Measurements from ENCODE around the gene FAM98B. TPM values are rescaled to one million over a fixed set of nuclear protein-coding genes. Genes with fewer than 3 reads are reported as not detected.

FAM98B gene
- total RNA-seq, 2 donors from 2014 or later: 23.8 to 40.3 TPM

Other genes with a start within 250 kb of the FAM98B start
- gene SPRED1, start 201.3 kb upstream of the FAM98B start, total RNA-seq: 1 to 10 TPM in 1 of 2 donors, under 1 TPM in 1; 0.05 to 1.1 TPM
- gene RASGRP1, start 110.7 kb downstream of the FAM98B start, total RNA-seq: 100 to 1,000 TPM in 1 of 2 donors, 10 to 100 TPM in 1; 61.2 to 102 TPM

Data from activated naive CD4-positive, alpha-beta T cell treated with anti-CD3 and anti-CD28 coated beads, Interleukin-2, amount 50 U/mL, for 72 hours (primary cell).